ENCODE results near the gene CEACAM18.
A peak's percentile ranks its signal among the peaks of the same experiment; 100 is the strongest.
"Not testable (repeated sequence)": the region's sequence is repeated elsewhere in the genome, so short reads cannot be mapped to it uniquely, and the experiment has no call there.

CEACAM18 gene

DNA sequence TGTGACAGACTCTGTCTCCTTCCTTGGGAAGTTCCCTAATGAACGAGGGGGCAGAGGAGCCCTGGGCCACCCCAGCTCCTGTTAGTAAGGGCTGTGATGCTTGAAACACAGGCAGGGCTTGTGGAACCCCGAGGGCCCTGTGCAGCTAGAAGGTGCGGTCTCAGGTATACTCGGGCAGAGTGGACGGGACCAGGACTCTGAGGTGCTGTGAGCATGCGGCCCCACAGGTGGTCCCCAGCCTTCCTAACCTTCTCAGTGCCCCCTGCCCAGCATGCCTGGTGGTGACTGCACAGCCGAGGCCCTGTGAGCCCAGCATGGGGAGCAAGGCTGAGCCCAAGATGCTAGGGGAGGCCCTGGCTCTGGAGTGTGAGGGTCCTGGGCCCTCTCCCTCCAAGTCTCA is 16.1 kb upstream of the CEACAM18 start:
- DNase-seq, result no peak

DNA sequence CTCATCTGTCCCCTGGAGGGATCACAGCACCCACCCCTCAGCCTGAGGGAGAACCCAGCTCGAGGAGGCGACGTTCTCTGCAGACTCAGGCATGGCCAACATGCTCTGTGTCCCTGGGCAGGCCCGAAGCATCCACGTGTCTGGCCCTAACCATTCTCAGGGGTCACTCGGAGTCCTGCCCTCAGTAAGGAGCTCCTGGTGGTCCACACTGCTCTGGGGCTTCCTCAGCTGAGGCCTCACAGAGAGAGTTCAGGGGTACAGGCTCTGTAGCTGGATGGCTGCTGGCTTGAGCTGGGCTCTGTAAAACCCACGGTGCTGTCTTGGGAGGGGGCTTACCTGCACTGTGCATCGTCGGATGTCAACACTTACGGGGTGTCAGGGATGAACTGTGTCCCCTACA is 15.7 kb upstream of the CEACAM18 start:
- DNase-seq, result no peak

DNA sequence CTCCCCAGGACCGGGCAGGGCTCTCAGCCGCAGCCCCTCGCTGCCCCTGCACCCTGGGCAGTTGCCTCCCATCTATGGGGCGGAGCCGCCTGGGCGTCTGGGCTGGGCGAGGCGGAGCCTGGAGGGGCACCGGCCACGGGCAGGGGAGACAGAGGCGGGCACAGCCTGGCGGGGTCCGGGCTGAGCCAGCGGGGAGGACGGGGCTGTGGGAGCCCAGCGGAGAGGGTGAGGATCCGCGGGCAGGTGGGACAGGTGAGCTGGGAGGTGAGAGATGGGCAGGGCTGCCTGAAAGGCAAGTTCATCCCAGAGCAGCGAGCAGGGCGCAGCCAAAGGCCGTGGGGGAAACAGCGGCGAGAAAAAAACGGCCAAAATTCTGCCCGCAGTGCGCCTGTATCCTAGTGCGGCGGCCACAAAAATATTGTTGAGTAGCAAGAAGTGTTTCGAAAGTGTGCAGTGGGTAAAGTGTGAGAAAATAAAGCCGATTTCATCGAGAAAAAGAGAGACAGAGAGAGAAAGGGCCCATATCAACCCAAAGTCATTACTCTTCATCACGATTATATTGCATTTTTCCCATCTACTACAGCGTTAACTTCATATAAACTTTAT is 14.3 kb upstream of the CEACAM18 start:
- not testable (repeated sequence) for DNase-seq

DNA sequence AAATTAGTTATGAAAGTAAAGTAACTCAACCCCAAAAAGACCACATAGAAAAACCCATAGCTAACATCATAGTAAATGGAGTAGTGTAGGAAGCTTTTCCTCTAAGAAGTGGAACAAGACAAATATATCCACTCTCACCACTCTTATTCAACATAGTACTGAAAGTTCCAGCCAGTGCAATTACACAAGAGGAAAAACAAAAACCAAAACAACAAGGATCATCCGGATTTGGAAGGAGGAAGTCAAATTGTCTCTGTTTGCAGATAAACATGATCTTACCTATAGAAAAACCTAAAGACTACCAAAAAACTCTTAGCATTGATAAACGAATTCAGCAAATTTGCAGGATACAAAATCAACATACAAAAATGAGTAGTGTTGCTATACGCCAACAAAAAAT is 11.6 kb upstream of the CEACAM18 start:
- no peak for DNase-seq

DNA sequence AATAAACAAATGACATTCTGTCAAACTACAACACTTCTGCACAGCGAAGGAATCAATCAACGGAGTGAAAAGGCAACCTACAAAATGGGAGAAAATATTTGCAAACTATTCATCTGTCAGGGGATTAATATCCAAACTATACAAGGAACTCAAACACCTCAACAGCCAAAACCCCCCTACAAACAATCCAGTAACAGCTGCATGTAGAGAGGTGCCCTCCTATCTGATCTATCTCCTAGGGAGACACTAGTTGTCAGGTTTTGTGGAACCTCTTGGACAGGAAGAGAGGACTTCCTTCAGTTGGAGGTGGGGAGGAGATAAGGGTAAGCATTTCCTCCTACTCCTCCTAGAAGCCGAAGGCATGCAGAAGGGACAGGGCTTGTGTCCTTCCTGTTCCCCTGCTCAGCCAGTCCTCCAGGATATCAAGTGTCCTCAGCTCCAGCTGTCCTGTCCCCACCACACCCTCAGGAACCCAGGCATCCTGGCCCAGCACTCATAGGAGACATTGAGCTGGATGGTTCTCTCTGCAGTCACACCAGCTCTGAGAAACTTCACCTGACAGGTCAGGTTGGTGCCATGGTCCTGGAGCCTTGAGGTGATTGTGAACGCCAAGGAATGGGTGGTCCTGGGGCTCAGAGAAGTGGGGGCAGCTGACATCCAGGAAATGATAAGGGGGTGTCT is 10.3 kb upstream of the CEACAM18 start:
- no peak for DNase-seq

DNA sequence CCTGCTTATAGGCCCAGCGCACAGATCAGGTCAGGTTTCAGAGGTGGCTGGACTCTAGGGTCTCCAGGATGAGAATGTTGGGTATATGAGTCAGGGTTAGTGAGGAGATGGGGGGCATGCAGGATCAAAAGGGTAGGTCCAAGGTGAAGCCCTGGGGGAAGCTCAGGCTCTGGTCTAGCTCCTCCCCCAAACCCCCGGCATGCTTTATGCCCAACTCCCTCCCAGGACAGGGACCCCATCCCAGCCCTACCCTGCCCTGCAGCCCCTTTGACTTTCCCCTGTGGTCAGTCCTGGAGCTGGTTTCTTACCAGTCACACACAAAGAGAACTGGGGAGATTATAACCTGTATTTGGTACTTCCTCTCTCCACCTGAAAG is 9.8 kb upstream of the CEACAM18 start:
- no peak for DNase-seq

DNA sequence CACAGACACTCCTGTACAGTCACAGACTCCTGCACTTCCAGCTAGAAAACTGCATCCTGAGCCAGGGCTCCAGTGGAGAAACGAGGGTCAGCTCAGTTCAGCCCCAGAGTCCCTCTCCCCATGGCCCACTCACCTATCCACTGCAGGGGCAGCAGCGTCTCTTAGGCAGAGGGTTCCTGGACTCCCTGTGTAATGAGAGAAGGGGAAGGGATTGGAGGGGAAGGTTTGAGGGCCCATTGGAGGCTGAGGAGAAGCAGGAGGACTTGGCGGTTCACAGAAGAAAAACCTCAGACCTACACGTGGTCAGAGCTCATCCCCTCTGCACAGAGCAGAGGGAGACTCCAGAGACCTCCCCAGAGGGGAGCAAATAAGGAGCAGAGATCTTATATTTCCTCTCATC is 9.2 kb upstream of the CEACAM18 start:
- DNase-seq, result no peak

DNA sequence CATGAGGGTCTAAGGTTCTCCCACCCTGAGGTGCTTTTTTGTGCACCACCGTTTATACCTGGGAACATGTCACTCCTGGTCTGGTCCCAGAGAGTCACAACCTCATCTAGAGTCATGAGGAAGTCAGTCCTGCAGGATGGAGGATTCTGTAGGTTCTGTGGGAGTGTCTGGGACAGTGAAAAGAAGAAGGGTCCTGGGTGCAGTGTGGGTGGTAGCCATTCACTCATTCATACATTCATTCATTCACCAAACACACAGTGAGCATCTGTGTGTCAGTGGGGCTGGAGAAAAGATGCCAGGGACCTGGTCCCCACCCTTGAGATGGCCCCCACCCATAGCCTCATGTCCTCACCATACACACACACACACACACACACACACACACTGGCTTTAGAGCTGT is 8.7 kb upstream of the CEACAM18 start:
- no peak for DNase-seq

DNA sequence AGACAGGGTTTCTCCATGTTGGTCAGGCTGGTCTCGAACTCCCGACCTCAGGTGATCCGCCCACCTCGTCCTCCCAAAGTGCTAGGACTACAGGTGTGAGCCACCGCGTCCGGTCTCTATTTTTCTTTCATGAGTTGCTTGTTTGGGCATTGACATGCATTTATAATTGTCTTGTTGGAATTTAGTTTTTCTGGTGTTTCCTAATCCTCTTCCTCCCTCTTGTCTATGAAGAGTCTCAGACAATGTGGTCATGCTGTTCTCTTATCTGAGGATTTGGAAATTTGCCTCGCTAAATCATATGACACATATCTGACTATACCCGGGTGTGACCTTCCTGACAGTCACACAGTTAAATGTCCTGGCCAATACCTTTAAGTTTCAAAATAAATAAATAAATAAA is 7.4 kb upstream of the CEACAM18 start:
- no peak for DNase-seq

DNA sequence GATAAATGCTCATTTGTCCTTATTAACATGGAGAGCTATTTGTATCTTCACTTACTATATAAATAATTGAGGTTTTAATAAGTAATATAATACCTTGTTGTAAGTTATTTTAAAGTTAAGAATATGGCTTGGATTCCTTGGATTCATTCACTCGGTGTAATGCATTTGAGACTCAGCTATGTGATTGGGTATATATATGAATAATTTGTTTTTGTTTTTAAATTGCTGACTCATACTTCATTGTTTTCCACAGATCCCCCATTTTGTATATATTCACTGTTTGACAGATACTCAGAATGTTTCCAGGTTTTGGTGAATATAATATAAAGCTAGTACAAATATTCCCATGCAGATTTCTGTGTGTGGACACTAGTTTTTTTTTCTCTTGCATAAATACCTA is 6.8 kb upstream of the CEACAM18 start:
- no peak for DNase-seq

DNA sequence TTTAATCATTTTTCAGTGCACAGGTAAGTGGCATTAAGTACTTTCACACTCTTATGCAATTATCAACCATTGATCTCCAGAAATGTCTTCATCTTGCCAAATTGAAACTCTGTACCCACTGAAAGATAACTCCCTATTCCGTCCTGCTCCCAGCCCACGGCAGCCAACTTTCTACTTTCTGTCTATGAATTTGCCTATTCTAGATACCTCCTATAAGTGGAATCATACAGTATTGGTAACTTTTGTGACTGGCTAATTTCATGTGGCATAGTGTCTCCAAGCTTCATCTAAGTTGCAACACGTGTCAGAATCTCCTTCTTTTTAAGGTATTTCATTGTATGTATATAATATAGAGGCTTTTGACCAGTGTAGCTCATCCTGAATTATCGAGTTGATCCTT is 5.7 kb upstream of the CEACAM18 start:
- DNase-seq, result no peak

DNA sequence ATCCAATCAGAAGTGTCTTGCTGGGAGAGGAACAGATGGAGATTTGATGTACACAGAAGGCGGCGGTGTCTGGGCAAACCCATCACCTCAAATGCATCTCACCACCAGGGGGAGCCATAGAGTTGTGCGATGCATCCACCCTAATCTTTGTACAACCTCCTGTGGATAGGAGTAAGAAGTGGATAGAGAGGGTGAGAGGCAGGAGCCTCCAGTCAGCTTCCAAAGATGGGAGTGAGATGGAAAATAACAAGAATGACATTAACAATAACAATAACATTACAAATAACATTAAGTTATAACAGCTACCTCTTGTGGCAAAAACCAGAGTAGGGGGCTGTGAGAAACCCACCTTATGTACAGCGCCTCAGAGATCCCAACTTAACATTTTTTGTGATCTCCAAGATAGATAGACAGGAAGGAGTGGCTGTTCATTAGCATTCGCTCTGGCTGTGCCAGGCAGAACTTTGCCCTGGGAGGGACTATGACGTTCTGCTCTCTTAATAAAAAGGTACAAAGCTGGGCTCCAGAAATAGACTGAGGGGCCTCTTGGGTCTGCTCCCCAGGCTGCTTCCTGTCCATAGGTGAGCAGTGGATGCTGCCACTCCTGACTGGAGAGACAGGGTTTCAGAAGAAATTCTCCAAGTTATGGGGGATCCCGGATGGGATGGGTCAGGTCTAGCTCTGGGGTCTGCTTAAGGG is 5.2 kb upstream of the CEACAM18 start:
- DNase-seq, result peak; percentile 0

DNA sequence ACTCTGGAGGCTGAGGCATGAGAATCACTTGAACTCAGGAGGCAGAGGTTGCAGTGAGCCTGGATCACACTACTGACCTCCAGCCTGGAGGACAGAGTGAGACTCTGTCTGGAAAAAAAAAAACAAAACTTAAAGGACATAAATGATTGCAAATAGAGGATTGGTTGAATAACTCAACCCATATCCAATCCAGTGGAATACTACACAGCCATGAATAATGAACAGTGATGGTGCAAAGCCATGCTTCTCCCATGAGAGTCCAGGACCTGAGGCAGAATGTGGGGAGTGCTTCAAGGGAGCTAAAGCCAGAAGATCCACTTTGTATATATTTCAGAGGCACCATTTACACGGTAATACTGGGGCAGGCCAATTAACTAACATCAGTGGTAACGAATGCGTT is 2.2 kb upstream of the CEACAM18 start:
- no peak for DNase-seq

DNA sequence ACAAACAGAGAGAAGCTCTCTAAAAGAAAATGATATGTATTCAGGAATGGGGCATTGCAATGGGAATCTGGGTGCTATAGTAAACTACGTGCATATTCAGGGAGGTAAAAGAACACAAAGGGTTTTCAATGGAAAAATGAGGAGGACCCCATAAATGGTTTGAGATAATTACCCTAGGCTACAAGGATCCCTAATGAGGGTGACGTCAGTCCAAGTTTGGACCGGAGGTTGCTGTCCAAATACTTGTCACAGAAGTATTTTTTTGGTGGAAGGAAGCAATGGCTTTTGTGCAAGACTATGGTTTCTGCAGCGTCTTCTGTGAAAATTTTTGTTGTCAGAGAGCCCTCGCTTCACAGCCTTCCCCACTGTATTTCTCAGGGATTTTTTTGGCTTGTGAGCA is 995 bp upstream of the CEACAM18 start:
- DNase-seq, result no peak

DNA sequence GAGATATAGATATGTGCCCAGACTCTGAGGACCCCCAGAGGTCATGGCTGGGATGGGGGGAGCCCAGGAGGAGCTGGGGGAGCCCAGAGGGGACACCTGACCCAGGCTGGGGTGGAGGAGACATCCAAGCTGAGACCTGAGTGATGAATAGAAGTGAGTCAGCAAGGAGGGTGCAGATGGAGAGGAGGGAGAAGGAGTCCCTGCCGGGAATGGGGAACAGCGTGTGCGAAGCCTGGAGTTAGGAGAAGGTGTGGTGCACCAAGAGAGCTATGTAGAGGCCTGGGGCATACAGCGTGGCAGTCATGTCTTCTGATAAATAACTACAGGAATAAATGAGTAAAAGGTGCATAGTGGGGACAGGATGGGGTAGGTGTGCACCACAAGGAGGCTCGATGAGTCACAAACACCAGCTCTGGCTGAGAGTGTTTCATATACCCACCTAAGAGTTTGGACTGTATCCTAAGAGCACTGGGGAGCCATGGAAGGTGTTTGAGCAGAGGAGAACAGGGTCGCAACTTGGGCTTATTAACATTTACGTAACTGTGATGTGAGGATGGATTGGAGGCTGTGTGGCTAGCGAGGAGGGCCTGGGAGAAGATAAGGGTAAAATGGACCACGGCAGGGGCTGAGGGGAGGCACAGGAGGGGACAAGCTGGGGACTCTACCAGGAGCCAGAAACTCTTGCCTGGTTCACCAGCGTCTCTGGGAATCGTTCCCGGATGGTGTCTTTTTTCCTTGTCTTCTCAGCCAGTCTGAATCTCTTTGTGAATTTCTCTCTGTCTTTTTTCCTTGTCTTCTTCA is 1.4 kb downstream of the CEACAM18 start:
- no peak for DNase-seq

DNA sequence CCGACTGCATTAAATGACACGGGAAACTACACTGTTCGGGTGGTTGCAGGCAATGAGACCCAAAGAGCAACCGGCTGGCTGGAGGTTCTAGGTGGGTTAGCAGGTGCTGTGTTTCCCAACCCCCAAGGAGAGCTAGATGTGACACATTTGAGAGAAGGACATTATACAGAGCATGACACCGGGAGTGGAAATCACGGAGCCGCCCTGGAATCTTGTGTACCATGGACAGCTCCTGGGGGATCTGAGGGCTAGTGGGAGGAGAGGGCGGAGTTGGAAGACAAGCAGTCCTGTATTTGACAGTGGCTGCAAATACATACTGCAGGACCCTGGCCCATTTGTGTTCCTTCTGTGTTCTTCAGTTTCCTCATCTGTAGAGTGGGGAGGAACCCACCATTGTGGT is 2.3 kb downstream of the CEACAM18 start:
- no peak for DNase-seq

DNA sequence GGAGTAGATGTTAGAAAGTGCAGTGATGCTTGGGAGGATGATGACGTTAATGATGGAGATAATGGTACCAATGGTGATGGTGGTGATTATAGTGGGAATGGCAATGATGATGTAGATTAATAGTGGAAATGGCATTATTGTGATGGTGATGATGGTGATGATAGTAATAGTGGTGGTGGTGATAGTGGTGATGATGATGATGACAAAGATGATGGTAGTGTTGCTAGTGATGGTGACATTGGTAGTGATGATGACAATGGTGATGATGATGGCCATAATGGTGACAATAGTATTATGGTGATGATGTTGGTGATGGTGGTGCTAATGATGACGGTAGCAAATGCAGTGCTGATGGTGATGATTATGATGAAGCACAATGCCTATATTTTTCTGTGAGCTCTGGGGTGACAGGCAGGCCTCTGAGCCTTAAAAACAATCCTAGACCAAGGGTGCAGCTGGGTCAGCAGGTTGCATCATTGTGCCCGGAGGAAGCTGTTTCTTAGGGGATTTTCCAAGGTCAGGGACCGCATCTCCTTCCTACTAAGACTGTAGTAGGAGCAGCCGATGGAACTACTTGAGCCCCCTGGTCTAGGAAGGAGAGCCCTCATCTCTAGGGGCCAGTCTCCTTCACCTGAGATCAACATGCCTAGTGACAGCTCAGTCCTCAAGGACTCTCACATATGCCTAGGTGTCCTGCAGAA is 7.8 kb downstream of the CEACAM18 start:
- DNase-seq, result no peak

DNA sequence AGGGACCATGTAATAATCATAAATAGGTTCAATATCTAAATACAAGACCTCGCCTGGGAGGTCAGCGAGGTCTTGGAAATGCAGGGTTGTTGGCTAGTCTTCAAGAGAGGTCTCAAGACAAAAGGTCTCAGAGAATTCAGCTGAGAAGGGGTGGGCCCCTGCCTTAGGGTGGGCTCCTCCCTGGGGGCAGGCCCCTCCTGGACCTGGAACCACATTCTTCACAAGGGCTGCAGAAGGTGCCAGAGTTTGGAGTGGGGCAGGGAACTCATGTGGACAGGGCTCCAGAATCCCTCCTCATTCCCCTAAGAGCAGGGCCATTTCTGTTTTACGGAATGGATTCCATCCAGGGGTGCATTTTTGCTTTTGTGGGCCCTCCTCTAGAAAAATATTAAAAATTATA is 10.2 kb downstream of the CEACAM18 start:
- no peak for DNase-seq

DNA sequence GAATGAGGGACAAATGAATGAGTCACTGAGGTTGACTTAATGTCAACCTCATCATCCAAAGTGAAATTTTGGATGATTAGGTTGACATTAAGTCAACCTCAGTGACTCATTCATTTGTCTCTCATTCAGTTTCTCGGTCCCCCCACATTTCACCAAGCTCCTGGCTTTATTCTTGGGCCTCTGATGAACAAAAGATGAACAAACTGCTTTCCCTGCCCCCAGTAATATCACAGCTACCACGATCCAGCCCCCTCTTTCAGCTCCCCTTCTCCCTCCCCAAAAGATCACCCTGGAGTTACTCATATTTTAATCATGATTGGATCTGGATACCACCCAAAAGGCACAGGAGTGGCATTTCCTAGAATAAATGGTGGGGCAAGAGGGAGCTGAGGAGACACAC is 10.8 kb downstream of the CEACAM18 start:
- DNase-seq, result no peak

DNA sequence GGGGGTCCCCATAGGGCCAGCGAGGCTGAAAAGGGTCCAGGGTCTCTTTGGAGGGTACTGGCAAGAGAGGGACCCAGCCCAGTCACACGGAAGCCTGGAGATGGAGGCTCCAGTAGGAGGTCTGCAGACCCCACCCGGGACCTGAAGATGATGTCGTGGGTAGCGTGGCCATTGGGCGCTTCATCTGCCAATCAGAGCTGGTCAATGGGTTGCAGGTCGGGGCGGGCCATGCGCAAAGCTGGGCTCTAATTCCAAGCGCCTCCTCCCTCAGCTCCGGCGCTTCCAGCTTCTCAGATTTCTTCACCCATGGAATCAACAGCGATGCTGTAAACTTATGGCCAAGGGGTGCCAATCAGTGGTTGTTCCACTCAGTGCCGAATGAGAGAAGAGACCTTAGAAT is 12.3 kb downstream of the CEACAM18 start:
- no peak for DNase-seq

DNA sequence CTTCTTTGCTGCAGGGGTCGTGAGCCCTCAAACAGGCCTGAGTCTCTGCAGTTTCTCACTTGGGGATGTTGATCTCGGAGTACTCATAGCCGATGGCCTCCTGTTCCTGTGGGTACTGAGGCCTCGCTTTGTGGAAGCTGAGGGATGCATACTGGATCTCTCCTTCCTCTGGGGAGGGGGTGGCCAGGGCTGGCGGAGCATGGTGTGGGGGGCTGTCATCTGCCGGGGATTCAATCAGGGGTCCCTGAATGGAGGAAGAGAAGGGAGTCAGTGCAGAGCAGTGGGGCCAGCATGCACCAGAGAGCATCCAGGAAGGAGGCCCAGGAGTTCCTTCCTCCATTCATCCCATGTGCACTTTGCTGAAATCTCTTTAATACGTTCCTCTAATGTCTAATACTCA is 13.2 kb downstream of the CEACAM18 start:
- no peak for DNase-seq

DNA sequence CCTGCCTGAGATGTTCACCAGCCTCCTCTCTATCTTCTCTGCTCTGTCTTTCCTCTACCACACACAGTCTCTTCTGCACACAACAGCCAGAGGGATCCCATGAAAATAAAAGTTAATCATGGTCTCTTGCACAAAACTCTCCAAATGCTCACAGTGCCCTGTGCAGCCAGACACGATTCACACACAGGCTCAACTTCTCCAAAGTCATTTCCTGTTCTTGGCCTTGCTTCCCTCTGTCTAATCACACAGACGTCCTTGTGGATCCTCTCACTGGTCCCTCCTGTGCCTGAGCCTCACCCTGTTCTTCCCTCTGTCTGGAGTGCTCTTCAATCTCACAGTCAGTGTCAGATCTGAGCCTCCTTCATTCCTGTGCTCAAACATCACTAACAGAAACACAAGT is 15.4 kb downstream of the CEACAM18 start:
- no peak for DNase-seq

DNA sequence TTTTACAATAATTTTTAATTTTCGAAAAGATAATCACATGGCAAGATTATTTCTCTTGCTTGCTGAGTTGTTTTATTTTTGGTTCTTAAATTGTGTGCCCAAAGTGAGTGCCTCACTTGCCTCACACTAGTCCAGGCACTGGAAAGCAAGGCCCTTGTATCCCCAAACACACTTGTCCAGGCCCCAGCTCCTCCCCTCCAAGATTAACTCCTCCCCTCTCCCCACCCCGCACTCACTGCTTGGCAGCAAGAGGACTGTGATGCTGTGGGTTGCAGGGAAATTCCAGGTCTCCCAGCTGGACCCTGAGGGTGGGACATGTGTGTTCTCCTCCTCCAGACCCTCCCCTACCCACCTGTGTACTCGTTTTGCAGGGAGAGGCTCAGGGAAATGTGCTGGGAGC is 19.3 kb downstream of the CEACAM18 start:
- DNase-seq, result no peak

Measured in NCI-H345 (cell line).